Neural progenitor cell (in vitro differentiated cells): ENCODE measurements around the gene SHC3.
A peak's percentile ranks its signal among the peaks of the same experiment; 100 is the strongest.

Experiments used
- CTCF ChIP-seq: fragments of 200-600 bp; sonication (generic); IDR thresholded peaks from 2 replicates; pipeline ENCODE4 v1.5.1; 2017; ENCODE audit warnings: antibody characterized with exemption, mild to moderate bottlenecking
- EZH2phosphoT487 ChIP-seq: fragments of 200-600 bp; sonication (generic); IDR thresholded peaks from 2 replicates; pipeline ENCODE4 v1.6.1; 2017; ENCODE audit warnings: antibody characterized with exemption

GRCh38 chr9:89000973-89001916 lies 177.4 kb downstream of the SHC3 start:
- peak; percentile 87 for TF ChIP-seq CTCF
- no peak for TF ChIP-seq EZH2phosphoT487
